Choroid plexus epithelial cell (primary cell): ENCODE data around the gene RNF34.

Experiments used
- DNase-seq: peaks from one replicate; pipeline ENCODE4 v3.0.0-alpha.2; 2010; ENCODE audit warnings: low read depth
- H3K4me3 ChIP-seq: 2 replicates; pipeline ENCODE4 v1.5.1; 2011; ENCODE audit warnings: low read depth, mild to moderate bottlenecking, control low read depth, low read length, moderate library complexity
- TF ChIP-seq, protein P1 (sequence below): conservative IDR thresholded peaks from 2 replicates; pipeline ENCODE4 v1.5.1; 2011; ENCODE audit warnings: low read depth, mild to moderate bottlenecking, control low read depth, inconsistent platforms, low read length, moderate library complexity

RNF34 gene

DNA sequence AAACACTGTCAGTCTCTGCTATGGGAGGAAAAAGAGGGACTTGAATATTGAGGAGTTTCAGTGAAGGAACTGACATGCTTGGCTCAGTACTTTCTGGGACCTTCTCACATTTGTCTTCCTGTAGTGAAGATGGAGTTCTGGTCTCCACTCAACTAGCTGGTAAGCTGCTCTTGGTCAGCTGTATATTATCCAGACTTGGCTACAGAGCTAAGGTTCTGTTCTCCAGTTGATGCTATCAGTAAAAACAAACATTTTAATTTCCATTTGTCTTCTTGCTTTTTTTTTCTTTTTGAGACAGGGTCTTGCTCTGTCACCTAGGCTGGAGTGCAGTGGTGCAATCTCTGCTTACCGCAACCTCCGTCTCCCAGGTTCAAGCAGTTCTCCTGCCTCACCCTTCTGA lies 5.3 kb downstream of the RNF34 start:
- H3K4me3 ChIP-seq = no peak overlapping the region
- DNase-seq = no peak
- TF ChIP-seq, protein P1, sequence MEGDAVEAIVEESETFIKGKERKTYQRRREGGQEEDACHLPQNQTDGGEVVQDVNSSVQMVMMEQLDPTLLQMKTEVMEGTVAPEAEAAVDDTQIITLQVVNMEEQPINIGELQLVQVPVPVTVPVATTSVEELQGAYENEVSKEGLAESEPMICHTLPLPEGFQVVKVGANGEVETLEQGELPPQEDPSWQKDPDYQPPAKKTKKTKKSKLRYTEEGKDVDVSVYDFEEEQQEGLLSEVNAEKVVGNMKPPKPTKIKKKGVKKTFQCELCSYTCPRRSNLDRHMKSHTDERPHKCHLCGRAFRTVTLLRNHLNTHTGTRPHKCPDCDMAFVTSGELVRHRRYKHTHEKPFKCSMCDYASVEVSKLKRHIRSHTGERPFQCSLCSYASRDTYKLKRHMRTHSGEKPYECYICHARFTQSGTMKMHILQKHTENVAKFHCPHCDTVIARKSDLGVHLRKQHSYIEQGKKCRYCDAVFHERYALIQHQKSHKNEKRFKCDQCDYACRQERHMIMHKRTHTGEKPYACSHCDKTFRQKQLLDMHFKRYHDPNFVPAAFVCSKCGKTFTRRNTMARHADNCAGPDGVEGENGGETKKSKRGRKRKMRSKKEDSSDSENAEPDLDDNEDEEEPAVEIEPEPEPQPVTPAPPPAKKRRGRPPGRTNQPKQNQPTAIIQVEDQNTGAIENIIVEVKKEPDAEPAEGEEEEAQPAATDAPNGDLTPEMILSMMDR = no peak

DNA sequence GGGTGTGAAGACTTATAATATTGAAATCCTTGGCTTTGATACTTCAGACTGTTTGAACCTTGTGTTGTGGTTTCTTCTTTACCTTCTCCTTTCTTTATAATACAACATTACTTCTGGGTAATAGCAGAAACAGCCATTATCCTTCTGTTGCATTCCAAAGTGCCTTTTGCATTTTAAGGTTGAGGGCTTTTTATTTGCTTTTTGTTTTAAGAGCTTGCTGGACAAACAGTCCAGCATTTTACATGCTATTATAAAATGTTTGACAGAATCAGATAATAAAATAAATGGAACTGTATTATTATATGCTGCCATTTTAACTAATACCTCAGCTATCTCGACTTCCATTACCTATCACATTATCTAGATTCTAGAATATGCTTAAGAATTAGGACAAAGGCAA lies 14.0 kb downstream of the RNF34 start:
- TF ChIP-seq, protein P1 = no peak
- no peak overlapping the region for H3K4me3 ChIP-seq
- no peak for DNase-seq

DNA sequence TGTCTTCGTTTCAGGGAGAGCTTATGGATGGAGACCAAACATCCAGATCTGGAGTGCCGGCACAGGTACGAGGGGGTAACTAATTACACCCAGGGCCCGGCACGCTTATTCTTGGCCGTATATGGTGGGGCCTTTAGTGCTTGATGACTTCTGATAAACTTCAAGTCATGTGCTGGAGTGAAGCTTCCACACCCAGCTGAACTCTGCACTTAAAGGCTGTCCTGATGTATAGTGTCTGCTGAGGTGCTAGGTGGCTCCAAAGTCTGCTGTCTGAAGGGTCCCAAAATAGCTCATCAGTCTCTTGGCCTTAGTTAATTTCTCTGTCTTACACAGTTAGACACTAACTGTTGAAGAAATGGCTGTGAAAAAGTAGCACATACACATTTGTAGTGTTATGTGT lies 17.9 kb downstream of the RNF34 start:
- no peak for DNase-seq
- H3K4me3 ChIP-seq = no peak overlapping the region
- TF ChIP-seq, protein P1 = no peak

DNA sequence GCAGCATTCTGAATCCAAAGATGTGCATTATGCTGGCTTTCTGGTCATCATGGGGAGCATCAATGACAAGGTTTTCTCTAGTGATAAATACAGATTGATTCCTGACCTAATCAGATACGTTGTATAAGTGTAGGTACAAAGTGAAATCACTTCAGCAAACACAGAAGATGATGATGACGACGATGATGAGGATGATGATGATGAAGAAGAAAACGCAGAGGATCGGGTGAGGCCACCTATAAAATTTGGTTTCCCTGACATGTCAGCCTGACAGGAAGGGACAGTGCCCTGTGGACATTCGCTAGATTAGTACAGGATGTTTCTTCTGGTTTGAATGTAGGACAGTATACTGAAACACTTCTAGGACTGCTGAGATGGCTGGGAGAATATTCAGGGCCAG lies 20.2 kb downstream of the RNF34 start:
- no peak overlapping the region for H3K4me3 ChIP-seq
- no peak for DNase-seq
- TF ChIP-seq, protein P1 = no peak

DNA sequence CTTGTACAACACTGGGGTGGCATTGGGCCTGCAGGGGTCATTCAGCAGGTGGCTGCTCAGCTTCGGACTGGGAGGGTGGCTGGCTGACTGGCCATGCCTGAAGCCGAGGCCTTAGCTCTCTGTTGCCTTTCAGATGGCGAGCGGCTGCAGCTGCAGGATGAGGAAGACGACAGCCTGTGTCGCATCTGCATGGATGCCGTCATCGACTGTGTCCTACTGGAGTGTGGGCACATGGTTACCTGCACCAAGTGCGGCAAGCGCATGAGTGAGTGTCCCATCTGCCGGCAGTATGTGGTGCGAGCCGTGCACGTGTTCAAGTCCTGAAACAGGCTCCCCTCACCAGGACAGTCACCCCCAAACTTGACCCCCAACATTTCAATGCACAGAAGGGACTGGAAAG lies 23.3 kb downstream of the RNF34 start:
- H3K4me3 ChIP-seq = no peak overlapping the region
- no peak for DNase-seq
- TF ChIP-seq, protein P1 = no peak

DNA sequence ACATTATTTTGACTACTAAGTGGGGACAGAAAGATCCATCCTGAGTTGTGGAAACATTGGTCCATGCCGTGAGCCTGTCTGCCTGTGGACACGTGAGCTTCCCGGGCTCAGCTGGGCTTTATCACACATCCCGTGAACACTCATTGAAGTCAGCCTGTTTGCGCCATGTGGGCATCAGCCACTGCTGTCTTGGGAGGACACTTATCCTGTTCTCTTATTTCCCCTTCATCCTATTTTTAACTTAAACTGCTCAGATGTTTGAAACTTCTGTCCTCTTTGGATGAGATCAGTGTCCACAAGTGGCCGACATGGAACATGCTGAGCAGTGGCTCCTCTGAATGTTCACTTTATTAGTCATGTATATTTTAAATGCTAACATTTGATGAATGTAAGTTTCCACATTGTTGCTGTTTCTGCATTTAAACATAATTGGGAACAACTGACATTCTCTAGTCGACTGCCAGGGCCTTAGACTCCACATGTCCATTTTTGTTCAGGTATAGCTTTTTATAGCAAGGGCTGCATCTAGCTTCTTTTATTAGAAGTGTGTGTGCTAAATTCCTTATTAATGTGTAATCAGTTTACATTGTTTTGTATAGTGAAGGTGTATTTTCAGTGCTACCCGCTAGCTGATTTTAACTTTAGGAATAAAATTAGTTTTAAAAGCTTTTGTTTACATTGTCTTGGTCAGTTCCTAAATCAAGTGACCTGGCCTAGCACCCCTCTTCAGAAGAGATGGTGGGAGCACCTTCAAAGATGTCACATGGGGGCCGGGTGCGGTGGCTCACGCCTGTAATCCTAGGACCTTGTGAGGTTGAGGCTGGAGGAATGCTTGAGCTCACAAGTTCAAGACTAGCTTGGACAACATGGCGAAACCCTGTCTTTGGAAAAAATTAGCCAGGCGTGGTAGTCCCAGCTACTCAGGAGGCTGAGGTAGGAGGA lies 24.0 kb downstream of the RNF34 start:
- DNase-seq = no peak
- TF ChIP-seq, protein P1 = no peak
- H3K4me3 ChIP-seq = no peak overlapping the region

DNA sequence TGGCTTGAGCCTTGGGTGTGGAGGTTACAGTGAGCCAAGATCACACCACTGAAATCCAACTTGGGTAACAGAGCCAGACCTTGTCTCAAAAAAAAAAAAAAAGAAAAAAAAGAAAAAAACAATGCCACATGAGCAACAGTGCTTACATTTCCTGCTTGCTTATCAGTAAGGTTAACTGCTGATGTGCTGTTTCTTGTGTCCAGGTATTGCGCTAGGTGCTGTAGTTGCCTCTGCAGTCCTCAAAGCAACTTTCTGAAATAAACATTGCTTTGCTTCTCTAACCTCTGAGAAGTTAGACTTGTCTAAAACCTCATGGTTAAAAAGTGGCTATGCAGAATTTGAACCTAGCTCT lies 24.7 kb downstream of the RNF34 start:
- H3K4me3 ChIP-seq = no peak overlapping the region
- DNase-seq = no peak
- TF ChIP-seq, protein P1 = no peak
